Activated T-cell treated with anti-CD3 and anti-CD28 coated beads, Interleukin-2, amount 50 U/mL, for 24 hours (primary cell): ENCODE data around the gene DHCR24.
"Not testable (repeated sequence)": the region's sequence is repeated elsewhere in the genome, so short reads cannot be mapped to it uniquely, and the experiment has no call there.

Experiments used
- DNase-seq: peaks from one replicate; pipeline ENCODE4 v3.0.0-alpha.2; 2020
- H3K27ac Mint-ChIP-seq: 2 replicates; pipeline ENCODE4 v1.8.0; 2020; ENCODE audit warnings: mild to moderate bottlenecking, mixed read lengths
- H3K27me3 Mint-ChIP-seq: 2 replicates; pipeline ENCODE4 v1.8.0; 2020; ENCODE audit warnings: mixed read lengths
- H3K36me3 Mint-ChIP-seq: 2 replicates; pipeline ENCODE4 v1.8.0; 2020; ENCODE audit warnings: low read depth, mixed read lengths
- H3K4me1 Mint-ChIP-seq: 2 replicates; pipeline ENCODE4 v1.8.0; 2020; ENCODE audit warnings: low read depth, mixed read lengths
- H3K4me3 Mint-ChIP-seq: 2 replicates; pipeline ENCODE4 v1.8.0; 2020; ENCODE audit warnings: mild to moderate bottlenecking, moderate library complexity, mixed read lengths
- H3K9me3 Mint-ChIP-seq: 2 replicates; pipeline ENCODE4 v1.8.0; 2020; ENCODE audit warnings: mixed read lengths

Gene DHCR24, protein sequence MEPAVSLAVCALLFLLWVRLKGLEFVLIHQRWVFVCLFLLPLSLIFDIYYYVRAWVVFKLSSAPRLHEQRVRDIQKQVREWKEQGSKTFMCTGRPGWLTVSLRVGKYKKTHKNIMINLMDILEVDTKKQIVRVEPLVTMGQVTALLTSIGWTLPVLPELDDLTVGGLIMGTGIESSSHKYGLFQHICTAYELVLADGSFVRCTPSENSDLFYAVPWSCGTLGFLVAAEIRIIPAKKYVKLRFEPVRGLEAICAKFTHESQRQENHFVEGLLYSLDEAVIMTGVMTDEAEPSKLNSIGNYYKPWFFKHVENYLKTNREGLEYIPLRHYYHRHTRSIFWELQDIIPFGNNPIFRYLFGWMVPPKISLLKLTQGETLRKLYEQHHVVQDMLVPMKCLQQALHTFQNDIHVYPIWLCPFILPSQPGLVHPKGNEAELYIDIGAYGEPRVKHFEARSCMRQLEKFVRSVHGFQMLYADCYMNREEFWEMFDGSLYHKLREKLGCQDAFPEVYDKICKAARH

DNA sequence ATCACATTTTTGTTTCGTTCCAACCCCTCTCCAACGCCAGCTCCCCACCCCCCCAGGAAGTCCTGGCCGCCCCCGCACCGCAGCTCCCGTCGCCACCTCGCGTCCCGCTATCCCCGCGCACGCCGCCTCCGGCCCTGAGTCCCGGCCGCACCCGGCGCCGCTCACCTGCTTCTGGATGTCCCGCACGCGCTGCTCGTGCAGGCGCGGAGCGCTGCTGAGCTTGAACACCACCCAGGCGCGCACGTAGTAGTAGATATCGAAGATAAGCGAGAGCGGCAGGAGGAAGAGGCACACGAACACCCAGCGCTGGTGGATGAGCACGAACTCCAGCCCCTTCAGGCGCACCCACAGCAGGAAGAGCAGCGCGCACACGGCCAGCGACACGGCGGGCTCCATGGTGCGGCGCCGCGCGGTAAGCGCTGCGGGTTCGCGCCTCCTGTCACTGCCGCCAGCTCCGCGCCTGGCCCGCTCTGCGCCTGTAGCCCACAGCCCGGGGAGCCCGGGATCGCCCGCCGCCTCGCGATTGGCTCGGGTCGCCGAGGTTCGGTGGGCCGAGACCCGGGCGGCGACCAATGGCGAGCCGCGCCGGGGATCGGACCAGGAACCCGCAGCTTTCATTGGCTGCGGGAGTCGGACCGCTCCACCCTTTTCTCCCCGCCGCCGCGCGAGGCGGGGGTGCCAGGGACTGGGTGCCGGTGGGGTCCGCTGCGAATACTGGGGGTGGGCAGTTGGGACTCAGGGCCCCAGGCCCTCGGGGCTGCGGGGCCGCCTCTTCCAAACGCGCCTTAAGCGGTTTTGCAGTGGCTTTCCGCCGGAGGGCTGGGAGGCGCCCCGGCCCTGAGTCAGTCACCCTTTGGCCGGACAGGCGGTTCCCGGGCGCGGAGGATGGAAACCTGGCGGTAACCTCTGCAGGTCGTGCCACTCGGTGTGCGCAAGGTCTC lies at the start of gene DHCR24:
DHCR24 (minus strand) TSS at position 472 of the 941 bp plus-strand sequence; CDS start at position 396, 76 bp downstream.
- peaks cover 16% of the 10 kb centered on the region for H3K27me3 Mint-ChIP-seq
- H3K27ac Mint-ChIP-seq = peak within 1 kb of the TSS; percentile 92
- no peaks in the 10 kb centered on the region for H3K9me3 Mint-ChIP-seq
- peak within 1 kb of the TSS; percentile 89 for H3K4me3 Mint-ChIP-seq
- peak; percentile 86 for DNase-seq
- peaks cover 51% of the 10 kb centered on the region for H3K4me1 Mint-ChIP-seq
- peaks cover 50% of the 10 kb centered on the region for H3K36me3 Mint-ChIP-seq

DNA sequence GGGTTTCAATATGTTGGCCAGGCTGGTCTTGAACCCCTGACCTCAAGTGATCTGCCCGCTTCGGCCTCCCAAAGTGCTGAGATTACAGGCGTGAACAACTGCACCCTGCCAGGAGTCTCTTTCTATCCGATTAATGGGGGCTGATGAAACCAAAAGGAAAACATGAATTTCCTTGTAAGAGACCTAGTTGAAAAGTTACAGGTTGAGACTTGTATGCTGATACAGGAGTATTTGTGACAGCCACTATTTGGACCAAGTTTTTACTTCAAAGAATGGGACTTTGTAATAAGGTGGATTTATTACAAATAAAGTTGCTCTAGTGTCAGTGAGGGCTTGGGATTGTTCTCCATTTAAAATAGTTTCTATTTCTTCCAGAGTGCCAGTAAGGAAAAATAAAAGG lies 49.8 kb upstream of the DHCR24 start:
- peaks cover 23% of the 10 kb centered on the region for H3K27me3 Mint-ChIP-seq
- DNase-seq = no peak
- peaks cover 13% of the 10 kb centered on the region for H3K4me1 Mint-ChIP-seq
- H3K4me3 Mint-ChIP-seq = no peak overlapping the region
- peaks cover 3% of the 10 kb centered on the region for H3K9me3 Mint-ChIP-seq
- H3K36me3 Mint-ChIP-seq = no peaks in the 10 kb centered on the region
- H3K27ac Mint-ChIP-seq = no peak overlapping the region

DNA sequence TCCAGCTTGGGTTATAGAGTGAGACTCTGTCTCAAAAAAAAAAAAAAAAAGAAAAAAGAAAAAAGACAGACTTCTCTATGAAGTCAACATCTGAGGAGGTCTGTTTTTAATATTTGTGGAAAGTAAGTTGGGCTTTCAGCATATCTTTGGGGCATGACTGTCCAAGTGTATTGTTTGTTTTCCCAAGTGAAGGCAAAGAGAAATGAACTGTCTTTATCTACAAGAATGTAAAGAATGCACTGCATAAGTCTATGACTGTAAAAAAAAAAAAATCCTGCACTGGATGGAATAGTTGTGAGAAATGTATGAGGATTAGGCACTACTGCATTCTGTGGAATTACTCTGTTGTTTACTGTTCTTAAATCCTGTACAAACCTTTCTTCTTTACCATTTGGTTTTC lies 47.9 kb upstream of the DHCR24 start:
- H3K36me3 Mint-ChIP-seq = no peaks in the 10 kb centered on the region
- H3K4me1 Mint-ChIP-seq = peaks cover 10% of the 10 kb centered on the region
- no peak for DNase-seq
- H3K27ac Mint-ChIP-seq = no peak overlapping the region
- H3K9me3 Mint-ChIP-seq = peaks cover 3% of the 10 kb centered on the region
- H3K27me3 Mint-ChIP-seq = peaks cover 23% of the 10 kb centered on the region
- H3K4me3 Mint-ChIP-seq = no peak overlapping the region

DNA sequence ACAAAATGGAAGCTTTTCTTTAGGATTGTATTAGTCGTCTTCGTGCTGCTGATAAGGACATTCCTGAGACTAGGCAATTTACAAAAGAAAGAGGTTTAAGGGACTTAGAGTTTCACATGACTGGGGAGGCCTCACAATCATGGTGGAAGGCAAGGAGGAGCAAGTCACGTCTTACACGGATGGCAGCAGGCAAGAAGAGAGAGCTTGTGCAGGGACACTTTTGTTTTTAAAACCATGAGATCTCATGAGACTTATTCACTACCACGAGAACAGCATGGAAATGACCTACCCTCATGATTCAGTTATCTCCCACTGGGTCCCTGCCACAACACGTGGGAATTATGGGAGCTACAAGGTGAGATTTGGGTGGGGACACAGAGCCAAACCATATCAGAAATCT lies 47.1 kb upstream of the DHCR24 start:
- H3K4me3 Mint-ChIP-seq, H3K27ac Mint-ChIP-seq, H3K9me3 Mint-ChIP-seq, DNase-seq, H3K36me3 Mint-ChIP-seq, H3K4me1 Mint-ChIP-seq: not testable (repeated sequence)
- peaks cover 23% of the 10 kb centered on the region for H3K27me3 Mint-ChIP-seq

DNA sequence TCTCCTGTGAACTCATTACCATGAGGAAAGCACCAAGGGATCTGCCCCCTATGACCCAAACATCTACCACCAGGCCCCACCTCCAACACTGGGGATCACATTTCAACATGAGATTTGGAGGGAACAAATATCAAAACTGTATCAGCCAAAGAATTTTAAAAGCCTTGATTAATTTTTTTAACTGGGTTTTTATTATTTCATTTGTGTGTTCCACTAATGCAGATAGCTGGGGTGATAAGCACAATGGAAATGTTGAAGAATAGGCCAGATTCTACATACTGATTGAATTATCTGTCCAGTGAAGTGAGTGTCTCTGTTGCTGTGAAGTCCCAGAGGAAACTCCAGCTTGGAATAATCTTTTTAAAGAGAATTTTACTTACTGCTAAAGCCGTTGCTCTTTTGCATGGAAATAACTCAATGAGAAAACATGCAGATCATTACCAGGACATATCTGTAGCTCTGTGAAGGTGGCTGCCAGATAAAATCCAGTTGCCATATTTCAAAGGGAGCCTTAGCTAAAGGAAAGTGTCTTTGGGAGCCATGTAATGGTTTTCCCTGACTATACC lies 44.4 kb upstream of the DHCR24 start:
- no peak for DNase-seq
- Mint-ChIP-seq H3K4me3 (no peak overlapping the region), H3K9me3 (peaks cover 3% of the 10 kb centered on the region), H3K27me3 (peaks cover 13% of the 10 kb centered on the region), H3K36me3 (no peaks in the 10 kb centered on the region), H3K27ac (no peak overlapping the region), H3K4me1 (no peaks in the 10 kb centered on the region)

DNA sequence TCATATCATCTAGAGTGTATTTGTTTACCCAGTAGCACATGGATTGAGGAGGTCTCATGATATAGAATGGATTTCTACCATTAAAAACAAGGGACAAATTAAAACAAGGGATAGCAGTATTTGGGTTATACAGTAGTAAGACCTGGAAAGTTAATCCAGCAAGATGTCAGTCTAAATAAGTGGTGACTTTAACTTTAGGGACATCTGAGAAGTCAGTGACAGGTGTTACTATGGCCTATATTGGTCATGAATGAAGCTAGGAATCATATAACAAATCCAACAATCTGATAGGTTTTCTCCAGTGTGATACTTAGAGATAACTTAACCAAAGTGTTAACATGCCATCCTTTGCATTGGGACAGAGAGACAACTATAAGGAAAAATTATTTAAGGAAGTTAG lies 42.7 kb upstream of the DHCR24 start:
- Mint-ChIP-seq H3K27ac (no peak overlapping the region), H3K27me3 (peaks cover 8% of the 10 kb centered on the region), H3K4me3 (no peak overlapping the region), H3K9me3 (peaks cover 3% of the 10 kb centered on the region), H3K36me3 (no peaks in the 10 kb centered on the region), H3K4me1 (no peaks in the 10 kb centered on the region)
- DNase-seq = no peak

DNA sequence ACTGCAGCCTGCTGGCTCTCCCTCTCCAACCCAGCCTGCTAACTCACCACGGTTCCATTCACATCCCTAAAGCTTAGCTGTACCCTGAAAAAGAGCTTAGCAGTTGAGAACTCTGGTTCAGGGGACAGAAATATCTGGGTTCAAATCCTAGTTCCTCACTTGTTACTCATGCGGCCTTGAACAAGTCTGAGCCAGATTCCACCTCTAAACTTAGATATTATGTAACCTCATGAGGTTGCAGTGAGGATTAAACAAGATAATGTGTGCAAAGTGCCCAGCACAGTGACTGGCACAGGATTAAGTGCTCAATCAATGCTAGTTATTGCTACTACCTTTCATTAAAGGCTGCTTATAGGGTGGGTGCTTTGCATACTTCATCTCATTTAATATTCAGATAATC lies 41.3 kb upstream of the DHCR24 start:
- Mint-ChIP-seq H3K4me1 (no peaks in the 10 kb centered on the region), H3K4me3 (no peak overlapping the region), H3K27ac (no peak overlapping the region), H3K27me3 (peaks cover 7% of the 10 kb centered on the region), H3K9me3 (no peaks in the 10 kb centered on the region), H3K36me3 (no peaks in the 10 kb centered on the region)
- no peak for DNase-seq

DNA sequence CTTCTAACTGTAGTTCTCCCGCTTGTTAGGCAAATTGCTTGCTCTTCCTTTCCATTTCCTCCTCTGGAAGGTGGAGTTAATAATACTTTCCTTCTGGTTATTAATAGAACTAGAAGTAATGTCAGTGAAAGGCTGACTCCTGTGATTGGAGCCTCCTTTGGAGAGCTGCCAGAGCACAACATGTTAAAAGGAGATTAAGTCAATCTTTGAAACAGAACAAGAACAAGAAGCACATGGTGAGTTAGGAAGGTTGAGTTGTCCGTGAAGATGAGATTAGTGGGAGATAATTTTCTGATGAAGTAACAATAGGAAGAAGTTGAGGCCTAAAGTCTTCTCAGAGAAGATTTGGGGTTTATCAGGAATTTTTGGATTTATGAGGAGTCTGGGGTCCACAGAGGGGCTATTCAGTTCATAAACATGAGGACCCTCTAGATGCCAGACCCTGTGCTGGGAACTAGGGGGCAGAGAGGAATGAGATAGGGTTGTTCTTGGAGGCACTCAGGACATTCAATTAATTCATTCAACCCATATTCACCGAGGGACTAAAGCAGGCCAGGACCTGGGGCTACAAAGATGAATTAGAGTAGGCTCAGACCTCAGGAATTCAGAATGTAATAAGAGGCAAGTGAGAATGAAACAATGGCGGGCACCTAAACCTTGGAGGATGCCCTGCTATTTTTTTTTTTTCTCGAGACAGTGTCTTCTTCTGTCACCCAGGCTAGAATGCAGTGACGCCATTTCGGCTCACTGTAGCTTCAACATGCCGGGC lies 40.7 kb upstream of the DHCR24 start:
- DNase-seq = no peak
- no peak overlapping the region for H3K4me3 Mint-ChIP-seq
- no peaks in the 10 kb centered on the region for H3K4me1 Mint-ChIP-seq
- peaks cover 7% of the 10 kb centered on the region for H3K27me3 Mint-ChIP-seq
- no peaks in the 10 kb centered on the region for H3K9me3 Mint-ChIP-seq
- H3K36me3 Mint-ChIP-seq = no peaks in the 10 kb centered on the region
- no peak overlapping the region for H3K27ac Mint-ChIP-seq

DNA sequence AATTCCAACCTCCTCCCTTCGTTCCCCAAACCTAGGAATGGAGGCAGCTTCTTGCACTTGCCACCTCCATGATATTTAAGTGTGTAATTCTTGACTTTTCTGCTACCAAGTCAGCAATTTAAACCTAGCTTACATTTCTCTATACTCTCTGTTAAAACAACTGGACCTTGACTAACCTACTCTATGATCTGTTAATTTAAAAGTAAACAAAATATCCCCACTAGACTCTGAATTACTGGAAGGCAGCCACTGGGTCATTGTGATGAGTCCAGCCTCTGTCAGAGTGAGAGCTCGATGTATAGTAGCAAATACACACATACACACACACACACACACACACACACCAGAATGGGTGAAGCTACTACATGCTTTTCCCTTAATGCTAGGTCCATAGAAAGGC lies 40.0 kb upstream of the DHCR24 start:
- peaks cover 9% of the 10 kb centered on the region for H3K27me3 Mint-ChIP-seq
- H3K36me3 Mint-ChIP-seq = no peaks in the 10 kb centered on the region
- H3K9me3 Mint-ChIP-seq = no peaks in the 10 kb centered on the region
- no peak overlapping the region for H3K4me3 Mint-ChIP-seq
- no peak overlapping the region for H3K27ac Mint-ChIP-seq
- H3K4me1 Mint-ChIP-seq = no peaks in the 10 kb centered on the region
- no peak for DNase-seq

DNA sequence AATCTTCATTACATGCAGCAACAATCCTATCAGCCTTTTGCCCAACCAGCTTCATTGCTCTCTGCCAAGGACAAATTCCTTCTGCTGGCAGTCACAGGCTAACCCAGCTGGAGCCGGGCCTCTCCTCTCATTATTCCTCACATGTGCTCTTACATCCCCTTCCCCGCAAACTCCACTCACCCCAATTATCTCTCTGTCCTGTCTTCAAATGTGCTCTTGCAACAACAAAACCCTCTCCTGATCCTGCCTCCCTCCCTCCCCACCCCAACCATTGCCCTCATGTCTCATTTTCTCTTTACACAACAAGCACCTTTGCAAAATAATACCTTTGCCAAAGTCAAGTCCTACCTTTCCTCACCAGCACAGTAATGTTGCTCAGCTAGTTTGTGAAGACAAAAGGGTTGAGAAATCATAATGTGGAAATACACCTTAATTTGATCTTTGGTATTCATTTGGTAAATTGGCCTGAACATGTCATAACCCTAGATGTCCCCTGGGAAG lies 36.0 kb upstream of the DHCR24 start:
- H3K4me3 Mint-ChIP-seq = no peak overlapping the region

DNA sequence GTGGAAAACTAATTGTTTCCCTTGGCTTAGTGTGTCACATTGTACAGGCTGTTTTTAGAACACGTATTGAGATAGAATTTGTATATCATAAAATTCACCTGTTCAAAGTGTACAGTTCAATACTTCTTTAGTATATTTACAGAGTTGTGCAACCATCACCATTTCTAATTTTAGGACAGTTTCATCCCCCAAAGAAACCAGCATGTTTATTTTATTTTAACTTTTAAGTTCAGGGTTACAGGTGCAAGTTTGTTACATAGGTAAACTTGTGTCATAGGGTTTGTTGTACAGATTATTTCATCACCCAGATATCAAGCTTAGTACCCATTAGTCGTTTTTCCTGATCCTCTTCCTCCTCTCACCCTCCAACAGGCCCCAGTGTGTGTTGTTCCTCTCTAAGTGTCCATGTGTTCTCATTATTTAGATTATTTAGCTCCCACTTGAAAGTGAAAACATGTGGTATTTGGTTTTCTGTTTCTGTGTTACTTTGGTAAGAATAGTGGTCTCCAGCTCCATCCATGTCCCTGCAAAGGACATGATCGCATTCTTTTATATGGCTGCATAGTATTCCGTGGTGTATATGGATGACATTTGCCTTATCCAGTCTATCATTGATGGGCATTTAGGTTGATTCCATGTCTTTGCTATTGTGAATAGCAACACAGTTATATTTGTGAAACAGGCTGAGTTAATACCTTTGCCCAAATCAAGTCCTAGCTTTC lies 35.2 kb upstream of the DHCR24 start:
- H3K4me1 Mint-ChIP-seq = no peaks in the 10 kb centered on the region
- no peak overlapping the region for H3K27ac Mint-ChIP-seq
- no peaks in the 10 kb centered on the region for H3K9me3 Mint-ChIP-seq
- H3K4me3 Mint-ChIP-seq = no peak overlapping the region
- no peak for DNase-seq
- H3K27me3 Mint-ChIP-seq = peaks cover 9% of the 10 kb centered on the region
- no peaks in the 10 kb centered on the region for H3K36me3 Mint-ChIP-seq

More for the DNA sequence above, 36.0 kb upstream of the DHCR24 start:
- H3K36me3 Mint-ChIP-seq = no peaks in the 10 kb centered on the region
- no peaks in the 10 kb centered on the region for H3K4me1 Mint-ChIP-seq
- DNase-seq = no peak
- no peaks in the 10 kb centered on the region for H3K9me3 Mint-ChIP-seq
- H3K27ac Mint-ChIP-seq = no peak overlapping the region
- H3K27me3 Mint-ChIP-seq = peaks cover 9% of the 10 kb centered on the region

DNA sequence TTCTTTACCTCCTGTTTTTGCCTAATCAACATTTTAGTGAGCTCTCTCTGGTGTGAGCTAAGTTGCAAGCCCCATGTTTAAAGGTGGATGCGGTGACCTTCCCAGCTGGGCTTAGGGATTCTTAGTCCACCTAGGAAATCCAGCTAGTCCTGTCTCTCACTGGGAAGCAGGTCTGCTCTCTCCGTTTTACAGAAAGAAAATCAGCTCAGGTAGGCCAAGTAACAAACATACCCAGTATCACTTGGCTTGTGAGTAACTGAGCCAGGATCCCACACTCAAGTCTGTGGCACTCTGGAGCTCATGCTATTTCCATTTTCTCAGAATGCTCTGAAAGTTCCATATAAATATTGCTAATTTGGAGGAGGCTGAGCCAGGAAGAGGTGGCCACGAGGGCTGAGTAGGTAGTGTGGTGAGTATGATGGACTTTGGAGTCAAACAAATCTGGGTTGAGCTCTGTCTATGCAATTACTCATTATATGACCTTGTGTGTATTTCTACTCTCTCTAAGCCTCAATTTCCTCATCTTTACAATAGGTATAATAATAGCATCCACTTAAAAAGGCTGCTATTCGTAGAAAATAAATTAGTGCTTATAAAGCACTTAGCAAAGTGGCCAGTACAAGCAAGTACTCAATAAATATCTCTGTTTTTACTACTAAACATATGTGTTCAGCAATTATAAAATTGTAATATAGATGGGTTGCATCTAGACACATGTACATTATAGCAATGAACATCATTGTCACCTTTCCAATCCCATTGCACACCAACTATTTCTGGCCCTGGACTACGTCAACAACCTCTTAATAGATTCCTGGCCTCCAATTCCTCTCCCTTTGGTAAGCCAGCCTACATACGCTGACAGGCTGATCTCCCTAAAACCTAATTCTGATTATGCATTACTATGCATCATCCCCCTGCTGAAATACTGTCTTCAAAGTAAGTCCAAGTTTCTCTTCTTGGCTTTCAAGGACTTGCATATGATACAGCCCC lies 32.7 kb upstream of the DHCR24 start:
- Mint-ChIP-seq H3K36me3 (no peaks in the 10 kb centered on the region), H3K9me3 (no peaks in the 10 kb centered on the region), H3K27ac (no peak overlapping the region), H3K27me3 (peaks cover 12% of the 10 kb centered on the region), H3K4me1 (no peaks in the 10 kb centered on the region), H3K4me3 (no peak overlapping the region)
- no peak for DNase-seq
